Activated CD4-positive, alpha-beta T cell treated with anti-CD3 and anti-CD28 coated beads, Interleukin-2, amount 10 ng/mL, durations not matched to agents 24 days and 14 days (primary cell): Measurements from ENCODE around the gene EPHB1. TPM values are rescaled to one million over a fixed set of nuclear protein-coding genes. Genes with fewer than 3 reads are reported as not detected.

ENCODE experiments used
- DNase-seq: peaks from one replicate; pipeline ENCODE4 v3.0.0; 2022
- H3K27ac Mint-ChIP-seq: one replicate; pipeline ENCODE4 v1.8.0; 2022; ENCODE audit warnings: mild to moderate bottlenecking, mixed read lengths
- H3K27me3 Mint-ChIP-seq: one replicate; pipeline ENCODE4 v1.8.0; 2022; ENCODE audit warnings: mixed read lengths
- H3K36me3 Mint-ChIP-seq: one replicate; pipeline ENCODE4 v1.8.0; 2022; ENCODE audit warnings: low read depth, mild to moderate bottlenecking, mixed read lengths
- H3K4me1 Mint-ChIP-seq: one replicate; pipeline ENCODE4 v1.8.0; 2021; ENCODE audit warnings: mixed read lengths
- H3K4me3 Mint-ChIP-seq: one replicate; pipeline ENCODE4 v1.8.0; 2022; ENCODE audit warnings: mild to moderate bottlenecking, moderate library complexity, mixed read lengths
- H3K9me3 Mint-ChIP-seq: one replicate; pipeline ENCODE4 v1.8.0; 2021; ENCODE audit warnings: mixed read lengths
- intact Hi-C: fragments of 100-400 bp; cut with micrococcal nuclease; formaldehyde crosslinking; loops from one replicate; pipeline ENCODE4 v1.15.1; 2023
- total RNA-seq: library from RNA; stranded (reverse); gene quantifications from 2 replicates; pipeline ENCODE4 v1.2.3, GENCODE V29; 2022

The EPHB1 gene
- total RNA-seq, 1 donor from 2014 or later: 1.6 TPM

DNA sequence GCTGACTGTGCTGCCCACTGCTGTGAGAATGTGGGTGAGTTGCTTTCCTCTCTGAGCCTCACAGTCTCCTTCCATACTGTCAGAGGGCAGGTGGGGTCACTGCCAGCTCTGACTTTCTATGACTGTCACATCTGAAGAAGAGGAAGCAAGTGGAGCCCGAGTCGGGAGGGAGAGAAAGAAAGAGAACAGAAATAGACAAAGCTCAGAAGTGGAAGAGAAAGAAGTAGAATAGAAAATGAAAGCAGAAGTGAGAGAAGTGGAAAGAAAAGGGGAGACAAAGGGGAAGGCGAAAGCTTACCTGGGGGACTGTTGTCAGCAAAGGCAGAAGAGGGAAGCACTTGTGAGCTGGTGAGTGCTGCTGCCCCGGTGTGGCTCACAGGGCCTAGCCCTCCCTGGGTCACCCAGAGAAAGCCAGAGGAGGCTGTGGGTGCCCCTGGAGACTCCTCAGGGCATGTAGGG, 57.9 kb downstream of the EPHB1 start:
- Mint-ChIP-seq H3K9me3 (no peaks in the 10 kb centered on the region), H3K27ac (peak overlapping the region; percentile 51), H3K27me3 (peaks cover 6% of the 10 kb centered on the region), H3K4me1 (peaks cover 12% of the 10 kb centered on the region), H3K4me3 (peak overlapping the region; percentile 47), H3K36me3 (no peaks in the 10 kb centered on the region)
- intact Hi-C loops: no loop called here
- peak; percentile 66 for DNase-seq

DNA sequence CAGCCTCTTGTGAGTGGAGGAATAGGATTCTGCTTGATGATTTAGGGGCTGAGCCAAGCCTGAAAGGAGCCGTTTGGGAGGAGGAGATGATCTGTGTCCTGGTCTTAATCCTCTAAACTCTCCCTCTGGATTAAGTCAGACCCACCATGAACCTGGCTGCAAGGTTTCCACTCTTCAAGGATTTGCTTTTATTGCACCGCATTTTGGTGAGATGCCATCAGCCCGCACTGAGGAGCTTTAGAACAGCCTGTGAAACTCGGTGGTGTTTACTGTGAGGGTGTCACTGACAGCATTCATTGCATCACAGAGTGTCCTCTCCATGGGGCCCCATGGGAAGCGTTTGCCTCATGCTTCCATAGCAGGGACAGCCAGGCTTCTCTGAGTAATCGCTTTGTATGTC, 59.2 kb downstream of the EPHB1 start:
- Mint-ChIP-seq H3K9me3 (no peaks in the 10 kb centered on the region), H3K4me1 (peaks cover 12% of the 10 kb centered on the region)

DNA sequence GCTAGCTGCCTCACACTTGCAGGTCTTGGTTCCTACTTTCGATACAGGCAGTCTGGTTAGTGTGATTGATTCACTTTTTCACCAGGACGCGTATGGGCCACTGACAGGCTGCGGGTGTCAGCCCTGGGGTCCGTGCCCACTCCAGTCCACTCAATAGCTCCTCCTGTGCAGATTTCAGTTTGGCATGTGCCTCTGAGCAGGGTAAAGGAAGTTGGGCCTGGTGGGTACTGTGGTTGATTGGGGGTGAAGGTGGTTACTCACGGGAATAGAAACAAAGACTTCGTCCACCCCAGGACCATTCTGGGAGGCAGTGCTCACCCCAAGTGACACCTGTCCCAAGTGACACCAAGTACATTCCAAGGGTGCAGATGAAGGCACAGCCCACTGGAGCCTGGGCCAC, 62.3 kb downstream of the EPHB1 start:
- Mint-ChIP-seq H3K27ac (no peak overlapping the region), H3K36me3 (no peaks in the 10 kb centered on the region), H3K27me3 (peaks cover 6% of the 10 kb centered on the region), H3K4me1 (peaks cover 11% of the 10 kb centered on the region), H3K9me3 (no peaks in the 10 kb centered on the region), H3K4me3 (no peak overlapping the region)
- DNase-seq: no peak
- intact Hi-C loops: no loop called here

More for the DNA sequence above, 59.2 kb downstream of the EPHB1 start:
- intact Hi-C loops: no loop called here
- Mint-ChIP-seq H3K27ac (no peak overlapping the region), H3K27me3 (peaks cover 6% of the 10 kb centered on the region), H3K36me3 (no peaks in the 10 kb centered on the region), H3K4me3 (no peak overlapping the region)
- no peak for DNase-seq

DNA sequence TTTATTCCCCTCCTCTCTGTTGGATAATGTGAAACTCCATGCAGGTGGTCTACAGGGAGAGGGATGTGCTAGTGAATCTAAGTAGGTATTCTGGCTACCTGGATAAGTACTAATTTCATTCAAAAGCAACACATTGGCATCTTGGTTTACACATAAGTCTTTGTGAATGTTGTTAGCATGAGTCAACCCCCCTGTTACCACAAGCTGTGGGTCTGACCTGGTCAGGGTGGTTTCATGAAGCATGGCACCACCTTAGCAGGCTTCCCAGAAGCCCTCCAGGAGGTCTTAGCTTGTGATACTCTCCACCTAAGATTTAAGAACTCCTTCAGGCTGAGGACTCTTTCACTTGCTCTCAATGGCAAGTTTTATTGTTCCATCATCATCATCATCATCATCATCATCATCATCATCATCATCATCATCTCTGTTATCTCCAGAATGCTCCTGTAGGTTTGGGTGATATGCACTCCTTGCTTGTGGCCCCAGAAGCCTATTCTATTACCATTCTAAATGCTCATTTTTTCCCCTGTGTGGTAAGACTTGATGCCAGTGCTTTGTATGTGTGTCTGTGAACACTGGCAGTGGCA, 62.8 kb downstream of the EPHB1 start:
- Mint-ChIP-seq H3K27ac (no peak overlapping the region), H3K4me3 (no peak overlapping the region), H3K27me3 (peaks cover 6% of the 10 kb centered on the region), H3K4me1 (peaks cover 7% of the 10 kb centered on the region), H3K36me3 (no peaks in the 10 kb centered on the region), H3K9me3 (no peaks in the 10 kb centered on the region)
- no peak for DNase-seq
- intact Hi-C loops: no loop called here

DNA sequence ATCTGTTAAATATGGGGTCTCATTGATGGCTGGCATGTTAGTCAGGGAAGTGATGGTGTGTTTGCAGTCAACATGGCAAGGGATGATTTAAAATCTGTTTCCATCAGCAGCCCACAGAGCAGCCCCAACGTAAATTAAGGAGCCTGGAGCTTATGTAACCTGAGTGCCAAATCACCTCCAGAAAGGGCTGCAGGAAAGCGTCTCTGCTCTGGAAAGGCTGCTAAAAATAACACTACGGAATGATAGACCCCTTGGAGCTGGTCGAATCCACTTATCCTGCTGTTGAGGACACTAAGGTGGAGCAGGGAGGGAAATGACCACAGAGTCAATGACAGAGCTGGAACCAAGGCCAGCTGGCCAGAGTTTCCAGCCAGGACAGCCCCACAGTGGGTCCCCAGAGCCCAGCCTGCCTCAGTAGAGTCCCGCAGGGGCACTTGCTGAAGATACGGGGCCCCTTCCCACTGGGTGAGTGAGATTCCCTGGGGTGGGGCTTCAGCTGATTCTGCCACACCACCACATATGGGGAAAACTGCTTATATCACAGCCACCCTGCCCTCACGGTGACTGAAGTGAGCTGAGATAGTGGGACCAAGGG, 63.5 kb downstream of the EPHB1 start:
- intact Hi-C loops: no loop called here
- Mint-ChIP-seq H3K4me1 (peaks cover under 1% of the 10 kb centered on the region), H3K27me3 (peaks cover 6% of the 10 kb centered on the region), H3K9me3 (no peaks in the 10 kb centered on the region), H3K36me3 (no peaks in the 10 kb centered on the region), H3K4me3 (no peak overlapping the region), H3K27ac (no peak overlapping the region)
- no peak for DNase-seq

DNA sequence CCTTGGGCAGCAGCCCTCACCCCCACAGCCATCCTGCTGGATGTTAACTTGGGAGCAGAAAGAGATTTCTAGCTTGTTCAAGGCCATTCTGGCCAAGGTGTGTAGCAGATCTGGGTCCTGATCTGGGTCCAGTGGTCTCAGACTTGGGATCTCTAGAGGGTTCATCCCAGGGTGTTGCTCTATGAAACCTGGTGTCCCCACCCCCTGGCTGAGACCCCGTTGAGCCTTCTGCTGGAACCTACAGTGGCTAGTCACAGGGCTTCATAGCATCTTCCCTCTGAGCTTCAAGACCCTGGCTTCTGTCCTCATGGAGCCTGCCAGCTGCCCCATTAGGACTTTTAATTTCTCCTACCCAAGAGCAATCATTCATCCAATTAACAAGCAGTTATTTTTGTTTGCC, 64.3 kb downstream of the EPHB1 start:
- Mint-ChIP-seq H3K27ac (no peak overlapping the region), H3K4me3 (no peak overlapping the region), H3K36me3 (no peaks in the 10 kb centered on the region), H3K27me3 (peaks cover 8% of the 10 kb centered on the region), H3K9me3 (no peaks in the 10 kb centered on the region), H3K4me1 (no peaks in the 10 kb centered on the region)
- no peak for DNase-seq
- intact Hi-C loops: no loop called here

DNA sequence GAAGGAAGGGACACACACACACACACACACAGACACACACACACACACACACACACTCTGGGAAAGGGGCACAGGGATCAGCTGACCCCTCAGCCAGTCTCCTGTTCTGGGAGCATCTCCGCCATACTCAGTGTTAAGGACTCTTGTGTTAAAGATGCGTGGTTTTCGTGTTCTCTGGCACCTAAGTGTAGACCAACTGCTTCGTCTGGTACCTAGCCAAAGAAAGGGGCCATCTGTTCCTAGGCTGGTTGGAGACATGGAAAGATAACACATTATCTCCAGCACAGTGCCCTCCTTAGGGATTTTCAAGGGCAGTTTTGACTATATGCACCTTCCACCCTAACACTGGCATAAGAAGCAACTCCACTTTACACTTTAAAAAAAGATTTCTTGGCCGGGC, 65.1 kb downstream of the EPHB1 start:
- Mint-ChIP-seq H3K36me3 (no peaks in the 10 kb centered on the region), H3K4me3 (no peak overlapping the region), H3K9me3 (no peaks in the 10 kb centered on the region), H3K27ac (no peak overlapping the region), H3K27me3 (peaks cover 8% of the 10 kb centered on the region), H3K4me1 (no peaks in the 10 kb centered on the region)
- no peak for DNase-seq
- intact Hi-C loops: no loop called here

DNA sequence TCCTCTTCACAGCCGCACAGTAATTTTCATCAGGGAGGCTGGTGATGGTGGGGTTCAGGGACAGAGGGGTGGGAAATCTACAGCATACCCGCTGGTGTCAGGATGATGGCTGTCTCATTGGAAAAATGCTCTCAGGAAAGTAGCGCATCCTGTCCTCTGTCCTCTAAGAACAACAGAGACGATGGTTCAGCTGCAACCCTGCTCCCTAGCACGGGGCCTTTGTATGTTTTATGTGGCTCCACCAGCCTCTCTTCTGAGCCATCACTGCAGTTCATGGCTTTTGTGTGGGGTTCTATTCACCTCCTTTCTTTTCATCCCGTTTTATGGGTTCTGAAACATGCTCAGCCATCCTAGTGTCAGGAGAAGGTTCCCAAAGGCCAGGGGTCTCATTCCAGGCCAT, 68.9 kb downstream of the EPHB1 start:
- Mint-ChIP-seq H3K27ac (no peak overlapping the region), H3K9me3 (no peaks in the 10 kb centered on the region), H3K4me3 (no peak overlapping the region), H3K27me3 (peaks cover 6% of the 10 kb centered on the region), H3K36me3 (no peaks in the 10 kb centered on the region), H3K4me1 (no peaks in the 10 kb centered on the region)
- no peak for DNase-seq
- intact Hi-C loops: no loop called here

DNA sequence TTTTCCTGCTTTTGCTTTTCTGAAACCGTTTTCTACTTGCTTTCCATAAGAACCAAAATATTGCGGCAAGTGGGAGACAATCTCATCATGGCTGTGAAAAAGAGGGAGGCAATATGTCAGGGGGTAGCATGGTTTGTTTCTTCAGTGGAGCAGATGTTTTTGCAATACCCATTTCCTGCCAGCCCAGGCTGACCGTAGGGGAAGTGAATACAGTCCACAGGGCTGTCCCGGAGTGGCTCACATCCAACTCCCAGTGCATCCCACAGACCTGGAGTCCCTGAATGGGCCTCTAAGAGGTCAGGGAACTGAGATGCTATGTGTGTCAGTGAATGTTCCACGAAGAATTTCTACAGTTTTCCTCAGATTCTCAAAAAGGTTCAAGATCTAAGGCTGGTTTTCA, 69.6 kb downstream of the EPHB1 start:
- no peak for DNase-seq
- Mint-ChIP-seq H3K4me1 (no peaks in the 10 kb centered on the region), H3K4me3 (no peak overlapping the region), H3K36me3 (no peaks in the 10 kb centered on the region), H3K27ac (no peak overlapping the region), H3K9me3 (no peaks in the 10 kb centered on the region), H3K27me3 (peaks cover 6% of the 10 kb centered on the region)
- intact Hi-C loops: no loop called here

DNA sequence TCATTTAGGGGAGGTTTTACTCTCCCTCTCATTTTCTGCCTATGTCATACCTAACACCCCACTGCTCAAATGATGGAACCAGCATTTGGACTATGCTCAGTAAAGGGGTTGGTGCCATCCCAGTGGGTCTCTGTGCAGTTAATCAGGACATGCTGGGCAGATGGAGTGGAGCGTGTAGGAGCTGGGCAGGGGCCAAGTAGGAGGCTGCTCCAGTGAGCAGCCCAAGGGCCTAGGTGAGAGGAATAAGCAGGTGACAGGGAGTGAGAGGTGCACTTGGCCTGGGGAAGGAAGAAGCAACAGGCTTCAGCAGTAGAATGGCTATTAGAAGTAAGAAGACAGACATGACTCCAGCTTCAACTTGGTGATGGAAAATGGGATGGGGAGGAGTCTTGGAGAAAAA, 72.2 kb downstream of the EPHB1 start:
- intact Hi-C loops: no loop called here
- no peaks in the 10 kb centered on the region for H3K9me3 Mint-ChIP-seq
- H3K27ac Mint-ChIP-seq: no peak overlapping the region
- H3K4me1 Mint-ChIP-seq: no peaks in the 10 kb centered on the region
- no peak for DNase-seq
- no peaks in the 10 kb centered on the region for H3K36me3 Mint-ChIP-seq
- no peak overlapping the region for H3K4me3 Mint-ChIP-seq
- peaks cover 8% of the 10 kb centered on the region for H3K27me3 Mint-ChIP-seq

DNA sequence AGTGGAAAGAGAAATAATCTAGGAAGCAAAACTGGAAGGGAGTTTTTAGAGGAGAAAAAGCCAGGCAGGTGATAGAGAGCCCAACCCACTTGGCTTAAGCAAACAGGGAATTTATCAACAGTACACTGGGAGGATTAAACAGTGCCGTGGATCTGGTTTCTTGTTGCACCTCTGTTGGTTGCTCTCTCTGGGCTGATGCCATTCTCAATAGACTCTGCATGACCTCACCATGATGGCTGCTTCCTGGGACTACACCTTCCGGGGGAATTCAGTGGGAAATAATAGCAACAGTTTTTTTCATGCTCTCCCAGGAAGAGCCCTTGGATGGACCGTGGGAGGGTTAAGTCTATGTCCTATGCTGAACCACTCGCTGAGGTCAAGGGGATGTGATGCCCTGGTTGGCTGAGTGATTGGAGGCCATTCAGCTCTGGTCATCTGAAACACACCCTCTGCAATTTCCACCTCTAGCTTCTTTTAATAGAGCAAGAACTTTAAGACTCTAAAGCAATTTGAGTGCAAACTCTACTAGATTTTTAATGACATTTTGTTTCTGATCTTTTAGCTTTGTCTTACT, 74.2 kb downstream of the EPHB1 start:
- no peak for DNase-seq
- H3K4me3 Mint-ChIP-seq: no peak overlapping the region
- no peaks in the 10 kb centered on the region for H3K4me1 Mint-ChIP-seq
- H3K9me3 Mint-ChIP-seq: no peaks in the 10 kb centered on the region
- H3K27me3 Mint-ChIP-seq: peaks cover 8% of the 10 kb centered on the region
- intact Hi-C loops: no loop called here
- no peak overlapping the region for H3K27ac Mint-ChIP-seq
- no peaks in the 10 kb centered on the region for H3K36me3 Mint-ChIP-seq

DNA sequence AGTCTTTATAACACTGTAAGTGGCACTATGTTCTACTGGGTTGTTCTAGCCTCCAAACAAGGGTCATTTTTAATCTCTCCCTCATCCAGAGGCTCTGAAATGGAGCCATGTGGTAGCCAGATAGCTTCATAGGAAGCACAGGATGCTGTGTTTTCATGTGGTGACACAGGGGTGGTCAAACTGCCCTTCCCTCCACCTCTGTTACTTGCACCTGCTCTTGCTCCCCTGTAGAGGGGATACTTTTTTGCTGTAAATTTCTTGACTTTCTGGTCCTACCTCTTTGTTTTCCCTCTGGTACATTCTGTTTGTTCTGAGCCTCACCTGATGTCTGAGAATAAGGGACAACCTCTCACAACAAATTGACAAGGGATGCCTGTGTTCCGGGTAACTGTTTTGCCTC, 76.8 kb downstream of the EPHB1 start:
- Mint-ChIP-seq H3K9me3 (no peaks in the 10 kb centered on the region), H3K27me3 (peaks cover 4% of the 10 kb centered on the region), H3K36me3 (no peaks in the 10 kb centered on the region), H3K4me1 (no peaks in the 10 kb centered on the region), H3K4me3 (no peak overlapping the region), H3K27ac (no peak overlapping the region)
- no peak for DNase-seq
- intact Hi-C loops: no loop called here

DNA sequence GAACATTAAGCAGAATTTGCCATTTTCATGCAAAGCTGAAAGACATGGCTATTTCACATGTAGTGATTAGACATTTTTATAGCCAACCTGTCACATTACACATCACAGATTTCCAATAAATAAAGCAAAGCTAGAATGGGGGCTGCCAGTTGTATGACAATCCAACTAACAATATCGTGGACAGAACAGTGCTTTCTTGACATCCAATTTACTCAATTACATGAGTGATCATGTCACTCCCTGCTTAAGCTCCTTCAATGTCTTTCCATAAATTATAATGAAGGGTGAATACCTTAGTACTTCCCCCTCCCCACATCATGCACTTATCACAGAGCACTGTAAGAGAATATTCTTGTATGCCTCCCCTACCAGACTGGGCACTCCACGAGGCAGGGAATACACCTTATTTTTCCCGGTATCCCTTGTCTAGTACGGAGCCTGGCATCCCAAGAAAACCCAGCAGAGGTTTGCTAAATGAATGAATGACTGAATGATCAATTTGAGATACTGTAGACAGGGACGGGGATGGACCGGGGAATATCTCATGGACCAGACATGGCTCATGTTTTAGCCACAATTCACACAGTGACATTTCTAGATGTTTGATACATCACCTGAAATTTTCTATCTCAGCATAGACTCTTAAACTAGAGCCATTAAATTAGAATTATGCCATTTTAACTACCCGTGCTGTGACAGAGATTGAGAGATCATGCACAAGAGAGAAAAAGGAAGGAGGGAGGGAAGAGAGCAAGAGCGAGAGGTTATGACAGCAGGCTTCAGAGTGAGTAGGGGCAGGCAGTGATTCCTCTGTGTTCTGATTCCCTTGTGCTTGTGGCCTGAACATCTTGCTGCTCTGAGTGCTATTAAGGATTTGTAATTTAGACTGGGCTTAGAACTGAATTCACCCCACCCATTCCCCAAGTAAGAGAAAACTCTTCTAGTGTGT, 77.7 kb downstream of the EPHB1 start:
- Mint-ChIP-seq H3K27ac (no peak overlapping the region), H3K4me3 (no peak overlapping the region), H3K9me3 (no peaks in the 10 kb centered on the region), H3K27me3 (peaks cover 4% of the 10 kb centered on the region), H3K4me1 (no peaks in the 10 kb centered on the region), H3K36me3 (no peaks in the 10 kb centered on the region)
- DNase-seq: no peak
- intact Hi-C loops: no loop called here

DNA sequence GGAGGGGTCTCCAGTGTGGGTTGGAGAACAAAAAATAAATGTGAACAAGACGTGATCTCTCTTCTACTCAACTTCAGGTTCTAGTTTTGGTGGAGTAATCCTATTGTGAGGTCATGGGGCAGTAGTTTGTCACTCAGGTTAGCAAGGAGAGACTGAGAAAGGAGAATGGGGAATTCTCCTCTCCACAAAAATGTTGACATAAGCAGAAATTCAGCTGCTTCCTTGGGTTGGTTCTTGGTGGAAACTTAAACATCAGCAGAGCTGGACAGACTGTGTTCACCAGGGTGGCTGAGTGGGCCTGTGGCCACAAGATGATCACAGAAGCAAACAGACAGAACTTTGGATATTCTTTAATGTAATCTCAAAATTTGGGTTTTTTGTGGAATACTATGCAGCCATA, 78.7 kb downstream of the EPHB1 start:
- no peaks in the 10 kb centered on the region for H3K36me3 Mint-ChIP-seq
- H3K4me1 Mint-ChIP-seq: no peaks in the 10 kb centered on the region
- no peak overlapping the region for H3K27ac Mint-ChIP-seq
- intact Hi-C loops: no loop called here
- H3K27me3 Mint-ChIP-seq: peaks cover 4% of the 10 kb centered on the region
- no peak for DNase-seq
- no peaks in the 10 kb centered on the region for H3K9me3 Mint-ChIP-seq
- H3K4me3 Mint-ChIP-seq: no peak overlapping the region
